Glomerular visceral epithelial cell (primary cell): Measurements from ENCODE around the gene SNX11.
A peak's percentile ranks its signal among the peaks of the same experiment; 100 is the strongest.

Experiments
- DNase-seq: peaks from one replicate; pipeline ENCODE4 v3.0.0-alpha.2; 2016; ENCODE audit errors: extremely low spot score

Gene SNX11

DNA sequence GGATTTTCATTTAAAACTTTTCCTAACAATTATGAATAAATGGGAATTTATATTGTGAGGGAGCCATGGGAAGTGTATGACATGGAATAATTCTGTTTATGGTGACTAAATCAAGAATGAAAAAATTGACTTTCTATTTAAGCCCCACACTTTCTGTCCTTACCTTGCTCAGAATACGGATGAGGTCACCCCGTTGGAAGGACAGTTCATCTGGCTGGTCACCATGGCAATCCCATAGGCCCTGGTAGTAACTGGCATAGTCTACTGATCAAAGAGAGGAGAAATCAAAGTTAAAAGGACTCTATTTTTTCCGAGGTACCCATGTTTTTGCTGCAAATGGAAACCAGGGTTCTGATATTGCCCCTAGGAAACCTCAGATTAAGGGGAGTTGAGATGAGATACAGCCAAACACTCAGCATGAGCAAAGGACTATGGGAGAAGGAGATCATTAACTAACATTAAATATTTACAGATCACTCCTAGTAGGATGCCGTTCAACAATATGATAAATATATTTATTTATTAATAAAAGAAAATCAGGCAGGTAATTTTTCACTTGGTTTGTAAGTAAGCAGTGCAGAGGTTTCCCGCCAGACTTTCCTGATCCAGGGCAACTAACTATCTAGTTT is 54.9 kb downstream of the SNX11 start:
- peak; percentile 13 for DNase-seq

DNA sequence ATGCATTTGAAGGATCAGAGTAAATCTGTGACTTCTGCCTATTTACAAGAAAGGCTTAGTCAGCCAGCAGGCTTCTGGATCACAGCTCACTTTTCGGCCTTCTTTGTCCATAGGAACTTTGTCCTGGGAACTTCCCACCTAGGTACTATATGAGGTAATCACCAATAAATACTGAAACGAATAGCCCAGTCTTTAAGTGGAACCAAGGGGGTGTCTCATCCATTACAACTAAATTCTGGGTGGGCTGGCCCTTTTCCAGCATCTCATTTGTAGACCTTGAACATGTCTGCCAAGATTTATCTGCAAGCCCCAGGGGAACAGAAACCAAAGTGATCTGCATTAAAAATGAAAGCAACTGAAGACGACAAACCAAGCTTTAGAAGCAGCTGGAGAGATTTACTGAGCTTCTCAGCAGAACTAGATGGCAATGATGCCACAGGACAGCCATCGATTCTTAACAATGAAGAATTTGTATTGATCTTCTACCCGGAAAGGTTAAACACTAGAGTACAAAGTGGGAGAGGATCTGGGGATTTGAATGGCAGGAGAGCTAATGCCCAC is 55.5 kb downstream of the SNX11 start:
- DNase-seq = peak; percentile 42

DNA sequence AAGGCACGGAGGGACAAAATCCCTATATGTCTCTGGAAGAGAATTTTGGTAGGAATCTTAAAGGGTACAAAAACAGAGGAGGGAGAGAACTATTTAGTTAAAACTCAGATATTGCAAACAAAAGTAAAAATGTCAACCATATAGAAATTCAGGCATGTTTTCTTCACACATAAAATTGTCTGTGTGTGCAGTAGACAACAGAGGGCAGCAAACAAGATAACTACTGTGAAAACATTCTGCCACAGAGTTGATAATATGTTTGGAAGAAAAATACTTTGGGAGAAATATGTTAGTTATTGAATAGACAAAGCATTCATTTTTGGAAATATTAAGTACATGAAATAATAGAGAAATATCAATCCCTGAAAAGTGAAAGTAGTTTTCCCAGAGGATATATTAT is 56.2 kb downstream of the SNX11 start:
- no peak for DNase-seq

DNA sequence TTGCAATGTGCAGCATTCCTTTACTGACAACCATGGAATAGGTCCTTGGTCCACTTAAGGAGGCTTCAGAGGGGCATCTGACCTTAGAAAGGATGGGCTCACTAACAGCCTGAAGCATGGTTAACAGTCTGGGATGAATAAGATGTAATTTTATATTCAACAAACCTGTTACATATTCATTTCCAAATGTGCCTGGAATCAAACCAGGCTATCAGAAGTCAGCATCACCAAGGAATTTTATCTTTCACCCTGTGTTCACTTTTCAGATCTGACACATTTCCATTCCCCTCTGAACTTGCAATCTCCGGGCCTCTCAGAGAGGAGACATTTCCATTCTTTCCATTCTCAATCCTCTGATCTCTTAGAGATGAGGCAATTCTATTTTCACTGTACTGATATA is 62.4 kb downstream of the SNX11 start:
- no peak for DNase-seq
